Lower leg skin (tissue), 3 donors: ENCODE results near the gene DIP2C.

Experiments
- POLR2A ChIP-seq, 2 donors: fragments of 450-650 bp; IDR thresholded peaks; one replicate each; pipeline ENCODE4 v1.6.1; 2016 to 2017; ENCODE audit warnings: antibody characterized with exemption in 2 of 2, mild to moderate bottlenecking in 1 of 2, moderate library complexity in 1 of 2
- TF ChIP-seq, protein P1 (sequence below), 3 donors: fragments of 450-650 bp; IDR thresholded peaks; one replicate each; pipeline ENCODE4 v1.5.1; 2016; ENCODE audit warnings: antibody characterized with exemption in 3 of 3, mild to moderate bottlenecking in 3 of 3, moderate library complexity in 2 of 3

DNA sequence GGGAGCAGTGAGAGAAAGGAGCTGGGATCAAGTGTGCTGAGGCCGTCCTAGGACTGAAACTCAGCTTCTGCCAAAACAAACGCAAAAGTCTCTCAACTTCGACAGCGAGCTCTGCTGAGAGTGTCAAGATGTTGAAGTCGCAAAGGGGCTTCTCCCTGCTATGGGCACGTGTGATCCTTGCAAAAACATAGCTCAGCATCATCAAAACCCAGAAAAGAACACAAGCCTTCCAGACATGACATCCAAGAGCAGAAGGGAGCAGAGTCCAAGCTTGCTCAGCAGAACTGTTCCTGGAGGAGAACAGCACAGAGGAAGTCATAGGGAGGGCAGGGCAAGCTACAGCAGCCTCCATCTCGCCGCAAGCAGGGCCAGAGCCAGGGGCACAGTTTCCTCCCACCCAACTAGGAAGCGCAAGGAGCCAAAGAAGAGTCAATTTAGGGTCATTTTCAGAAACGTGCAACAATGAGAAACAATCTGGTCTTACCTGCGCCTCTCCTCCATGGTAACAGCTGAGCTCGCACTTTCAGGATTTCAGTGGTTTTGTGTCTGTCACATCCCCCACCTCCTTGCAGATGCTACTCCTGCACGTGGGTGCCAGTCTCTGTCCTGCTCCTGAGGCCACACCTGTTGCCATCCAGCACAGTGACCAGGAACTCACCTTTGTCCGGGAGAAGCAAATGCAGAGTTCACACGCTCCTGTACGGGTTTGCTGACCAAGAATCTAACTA lies 113.9 kb downstream of the DIP2C start:
- no peak for TF ChIP-seq POLR2A (IDR thresholded peaks at IDR 0.05)
- TF ChIP-seq, protein P1, sequence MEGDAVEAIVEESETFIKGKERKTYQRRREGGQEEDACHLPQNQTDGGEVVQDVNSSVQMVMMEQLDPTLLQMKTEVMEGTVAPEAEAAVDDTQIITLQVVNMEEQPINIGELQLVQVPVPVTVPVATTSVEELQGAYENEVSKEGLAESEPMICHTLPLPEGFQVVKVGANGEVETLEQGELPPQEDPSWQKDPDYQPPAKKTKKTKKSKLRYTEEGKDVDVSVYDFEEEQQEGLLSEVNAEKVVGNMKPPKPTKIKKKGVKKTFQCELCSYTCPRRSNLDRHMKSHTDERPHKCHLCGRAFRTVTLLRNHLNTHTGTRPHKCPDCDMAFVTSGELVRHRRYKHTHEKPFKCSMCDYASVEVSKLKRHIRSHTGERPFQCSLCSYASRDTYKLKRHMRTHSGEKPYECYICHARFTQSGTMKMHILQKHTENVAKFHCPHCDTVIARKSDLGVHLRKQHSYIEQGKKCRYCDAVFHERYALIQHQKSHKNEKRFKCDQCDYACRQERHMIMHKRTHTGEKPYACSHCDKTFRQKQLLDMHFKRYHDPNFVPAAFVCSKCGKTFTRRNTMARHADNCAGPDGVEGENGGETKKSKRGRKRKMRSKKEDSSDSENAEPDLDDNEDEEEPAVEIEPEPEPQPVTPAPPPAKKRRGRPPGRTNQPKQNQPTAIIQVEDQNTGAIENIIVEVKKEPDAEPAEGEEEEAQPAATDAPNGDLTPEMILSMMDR (IDR thresholded peaks at IDR 0.05) = no peak
